HG02763 (cell line): Measurements from ENCODE around the gene PLXNA4.

ENCODE experiments used
- ATAC-seq: cut with Tn5 transposase; IDR thresholded peaks from one replicate; pipeline ENCODE4 v1.9.1; 2021; ENCODE audit warnings: mild to moderate bottlenecking, moderate library complexity; ENCODE audit not compliant: unreplicated experiment

Gene PLXNA4

GRCh38 chr7:132080467-132080866, 495.8 kb downstream of the PLXNA4 start:
- ATAC-seq = no peak

- no peak for ATAC-seq
These were observed 497.2 kb downstream of the PLXNA4 start for GRCh38 chr7:132078891-132079735.

GRCh38 chr7:132077971-132078685, 498.1 kb downstream of the PLXNA4 start:
- no peak for ATAC-seq

- no peak for ATAC-seq
These were observed 499.8 kb downstream of the PLXNA4 start for GRCh38 chr7:132076301-132077035.

DNA sequence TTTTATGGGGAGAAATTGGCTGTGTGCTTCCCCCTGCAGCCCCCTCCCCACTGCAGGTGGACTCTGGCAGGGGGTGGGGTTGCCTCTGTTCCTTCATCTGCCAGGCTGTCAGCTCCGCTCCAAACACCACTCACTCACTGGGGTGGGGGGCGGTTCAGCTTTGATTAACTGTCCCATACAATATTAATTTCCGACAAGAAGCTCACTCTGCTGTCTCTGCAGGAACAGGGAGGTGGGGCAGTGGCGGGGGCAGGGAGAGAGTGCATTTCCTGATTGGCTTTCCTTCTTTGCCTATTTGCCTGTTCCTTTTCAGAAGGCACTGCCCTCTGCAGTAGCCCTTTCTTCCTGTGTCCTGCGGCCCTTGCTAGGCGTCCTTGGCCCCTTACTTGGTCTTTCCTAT, 500.8 kb downstream of the PLXNA4 start:
- ATAC-seq = no peak

DNA sequence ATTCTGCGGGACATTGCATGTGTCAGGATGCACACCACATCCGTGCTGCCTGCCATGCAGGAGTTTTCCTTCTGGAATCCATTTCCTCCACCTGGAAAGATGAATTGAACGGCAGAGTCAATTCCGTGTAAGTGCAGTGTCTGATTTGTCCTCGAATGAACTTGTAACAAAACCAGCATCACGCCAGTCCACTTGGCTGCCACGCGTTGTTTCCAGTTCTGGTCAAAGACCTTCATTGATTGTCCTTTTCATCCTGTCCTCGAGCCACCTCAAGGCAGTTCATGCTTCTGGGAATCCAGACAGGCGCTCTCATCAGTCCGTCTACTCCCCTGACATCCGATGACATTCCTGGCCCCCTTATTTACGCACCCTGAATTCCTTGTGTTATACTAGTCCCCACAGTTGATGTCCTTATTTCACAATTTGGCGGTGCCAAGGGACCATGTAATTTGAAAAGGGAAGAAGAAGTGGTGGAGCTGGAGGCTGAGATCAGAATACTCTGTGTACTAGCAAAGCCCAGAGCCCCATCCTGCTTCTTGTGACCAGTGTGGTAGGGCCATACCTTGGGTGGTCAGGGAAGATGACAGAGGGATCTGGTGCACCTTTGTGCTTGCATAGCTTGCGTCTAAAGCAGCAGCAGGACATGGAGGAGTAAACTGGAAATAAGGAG, 502.2 kb downstream of the PLXNA4 start:
- ATAC-seq = no peak
